CD1c-positive myeloid dendritic cell (primary cell): Measurements from ENCODE around the gene ADCY2.

ENCODE experiments used
- DNase-seq: peaks from one replicate; pipeline ENCODE4 v3.0.0-alpha.2; 2016; ENCODE audit errors: extremely low spot score

The ADCY2 gene

DNA sequence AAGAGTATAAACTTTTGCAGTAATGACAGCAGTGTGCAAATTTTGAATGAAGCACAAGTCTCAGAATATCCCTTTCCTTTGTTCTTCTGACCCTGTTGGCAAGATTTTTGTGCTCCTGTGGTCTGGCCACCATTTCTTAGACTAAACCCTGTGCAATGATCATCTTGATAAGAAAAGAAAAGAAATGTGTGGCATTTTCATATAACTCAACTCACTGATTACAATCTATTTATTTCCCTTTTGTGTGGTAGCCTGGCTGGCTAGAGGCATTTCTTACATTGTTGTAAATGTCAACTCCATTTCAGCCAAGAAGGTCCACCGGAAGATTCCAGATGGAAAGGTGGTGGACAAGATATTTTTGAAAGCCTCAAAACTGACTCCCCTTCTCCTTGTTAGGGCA lies 41.9 kb downstream of the ADCY2 start:
- no peak for DNase-seq

DNA sequence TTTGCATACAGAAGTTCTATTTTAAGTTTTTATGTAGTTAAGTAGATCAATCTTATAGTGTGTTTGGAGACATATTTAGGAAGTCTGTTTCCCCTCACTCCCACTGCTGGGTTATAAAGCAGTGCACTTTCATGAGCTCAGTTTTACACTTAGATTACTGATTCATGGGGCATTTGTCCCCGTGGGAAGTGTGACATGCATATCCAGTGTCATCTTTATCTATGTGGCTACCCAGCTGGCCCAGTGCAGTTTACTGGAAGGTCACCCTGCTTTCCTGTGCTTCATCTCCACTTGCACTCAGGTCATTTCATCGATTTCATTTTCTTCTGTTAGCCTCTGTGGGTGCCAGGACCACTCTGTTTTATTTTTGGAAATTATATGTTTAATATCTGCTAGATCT lies 49.1 kb downstream of the ADCY2 start:
- DNase-seq = no peak

DNA sequence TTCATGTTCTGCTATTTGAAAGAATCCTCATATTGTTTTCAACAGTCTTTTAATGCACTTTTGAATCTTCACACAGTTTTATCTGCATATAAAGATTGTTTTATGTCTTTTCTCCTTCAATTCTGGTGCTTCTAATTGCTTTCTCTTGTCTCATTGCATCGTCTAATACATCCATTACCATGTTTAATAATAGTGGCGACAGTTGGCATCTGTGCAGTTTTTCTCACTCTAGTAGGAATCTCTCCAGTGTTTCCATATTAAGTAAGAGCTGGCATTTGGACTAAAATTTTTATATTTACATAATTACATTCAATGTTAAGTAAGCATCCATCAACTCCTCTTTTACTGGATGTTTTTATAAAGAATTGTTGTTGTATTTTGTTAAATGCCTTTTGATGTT lies 49.9 kb downstream of the ADCY2 start:
- DNase-seq = no peak

DNA sequence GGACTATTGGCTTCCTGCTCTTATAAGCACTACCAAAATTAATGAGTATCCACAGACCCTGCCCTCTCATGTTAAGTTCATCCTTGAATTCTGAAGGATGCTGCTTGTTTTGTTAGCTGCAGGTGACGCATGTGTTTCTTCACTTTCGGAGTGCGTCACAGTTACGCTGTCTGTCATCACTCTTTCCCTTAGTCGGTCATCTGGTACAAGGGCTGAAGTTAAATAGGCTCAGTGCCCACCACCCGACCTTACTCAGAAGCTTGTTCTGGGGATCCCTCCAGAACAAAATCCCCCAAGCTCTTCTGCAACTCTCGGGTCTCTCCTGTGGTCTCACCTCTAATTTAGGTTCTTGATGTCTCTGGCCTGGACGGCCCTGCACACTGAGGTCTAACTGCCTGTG lies 51.0 kb downstream of the ADCY2 start:
- no peak for DNase-seq

DNA sequence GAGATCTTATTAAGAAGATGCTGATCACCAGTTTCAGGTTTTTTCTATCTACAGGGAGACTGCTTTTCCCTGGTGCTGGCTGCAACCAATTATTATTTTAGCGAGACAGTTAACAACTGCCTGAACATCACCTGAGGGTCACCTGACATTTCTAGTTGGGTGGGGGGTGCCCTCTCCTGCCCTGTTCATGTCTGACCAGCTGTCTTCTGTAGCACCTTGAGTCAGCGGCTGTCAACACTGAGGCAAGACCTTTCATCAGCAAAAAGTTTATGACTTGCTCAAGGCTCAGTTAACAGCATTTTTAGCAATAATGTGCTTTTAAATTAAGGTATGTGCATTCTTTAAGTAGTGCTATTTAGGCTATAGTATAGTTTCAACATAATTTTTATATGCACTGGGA lies 58.0 kb downstream of the ADCY2 start:
- DNase-seq = no peak

DNA sequence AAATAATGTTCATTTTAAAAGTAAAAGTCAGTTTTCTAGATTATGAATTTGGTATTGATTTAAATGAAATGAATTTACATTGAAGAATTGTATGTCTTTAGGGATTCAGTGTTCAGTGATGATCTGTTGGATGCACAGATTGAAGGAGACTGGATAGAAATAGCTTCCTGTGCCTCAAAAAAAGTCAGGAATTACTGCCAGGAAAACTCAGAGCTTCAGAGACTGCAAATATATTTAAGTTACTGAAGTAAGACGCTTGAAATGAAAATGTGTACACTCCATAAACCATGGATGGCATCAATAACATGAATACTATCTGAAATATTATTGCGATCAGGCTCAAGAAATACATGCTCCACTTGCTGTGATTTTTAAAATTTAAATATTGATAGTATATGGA lies 60.3 kb downstream of the ADCY2 start:
- DNase-seq = no peak

DNA sequence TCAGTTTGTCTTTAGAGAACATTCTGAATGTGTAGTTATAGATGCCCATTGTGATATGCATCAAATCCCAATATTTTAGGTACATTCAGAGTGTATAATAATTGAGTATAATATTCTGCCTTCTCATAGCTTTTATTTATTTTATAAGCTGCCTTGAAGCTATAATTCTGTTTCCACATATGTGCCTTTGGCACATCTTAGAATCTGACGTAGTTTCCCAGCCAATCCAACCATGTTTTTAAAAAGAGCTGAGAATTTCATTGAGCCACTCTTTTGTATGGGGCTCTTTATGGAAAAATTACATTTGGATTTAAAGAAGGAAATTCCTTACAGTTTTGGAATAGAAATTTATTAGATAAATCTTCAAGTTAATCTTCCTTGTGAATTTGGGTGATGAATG lies 65.4 kb downstream of the ADCY2 start:
- no peak for DNase-seq

DNA sequence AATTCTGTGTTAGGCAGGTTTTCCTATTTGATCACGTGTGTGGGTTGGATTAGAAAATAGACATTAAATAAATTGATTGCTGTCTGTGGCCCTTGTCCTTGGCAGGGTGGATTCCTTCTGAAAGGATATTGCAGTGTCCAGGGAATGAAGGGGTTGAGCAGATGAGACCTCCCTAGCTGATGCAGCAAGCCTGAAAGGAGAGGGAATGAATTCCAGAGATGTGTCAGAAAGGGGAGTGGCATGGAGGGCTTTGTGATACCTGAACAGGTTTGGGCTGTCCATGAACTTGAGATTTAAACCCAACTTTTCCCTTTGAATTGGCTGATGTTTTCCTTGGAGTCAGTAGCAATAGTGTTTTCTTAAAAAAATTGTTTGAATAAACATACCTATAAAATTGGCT lies 66.8 kb downstream of the ADCY2 start:
- no peak for DNase-seq

DNA sequence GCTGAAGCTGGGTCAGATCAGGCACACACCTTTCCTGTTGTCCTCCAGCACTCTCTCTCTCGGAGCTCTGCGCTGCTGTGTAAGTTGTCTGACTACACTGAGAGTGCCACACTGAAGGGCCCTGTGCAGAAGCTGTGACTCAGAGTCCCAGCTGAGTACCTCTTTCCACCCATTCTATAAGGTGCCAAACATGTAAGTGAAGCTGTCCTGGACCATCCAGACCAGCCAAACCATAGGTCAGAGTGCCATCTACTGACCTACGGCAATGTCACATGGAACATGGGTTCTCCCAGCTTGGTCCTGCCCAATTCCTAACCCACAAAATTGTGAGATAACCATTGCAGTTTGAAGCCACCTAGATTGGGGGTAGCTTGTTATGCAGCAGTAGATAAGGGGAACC lies 68.2 kb downstream of the ADCY2 start:
- DNase-seq = no peak

DNA sequence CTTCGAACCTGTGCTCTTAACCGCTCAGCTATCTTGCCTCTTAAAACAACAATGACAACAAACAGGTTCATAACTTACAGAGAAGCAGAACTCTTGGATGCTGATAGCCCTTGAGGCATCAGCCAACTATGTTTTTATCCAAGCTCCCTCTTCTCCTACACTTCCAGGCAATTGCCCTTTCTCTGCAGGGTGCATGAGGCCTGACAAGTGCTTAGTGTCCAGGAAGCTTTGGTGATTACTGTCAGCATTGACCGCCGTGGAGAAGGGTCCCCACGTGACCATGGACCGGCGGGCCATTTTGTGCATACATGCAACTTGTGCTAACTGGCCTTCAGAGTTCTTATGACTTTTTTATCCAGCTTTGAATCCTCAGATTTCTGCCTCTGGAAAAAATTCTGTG lies 71.2 kb downstream of the ADCY2 start:
- DNase-seq = no peak

DNA sequence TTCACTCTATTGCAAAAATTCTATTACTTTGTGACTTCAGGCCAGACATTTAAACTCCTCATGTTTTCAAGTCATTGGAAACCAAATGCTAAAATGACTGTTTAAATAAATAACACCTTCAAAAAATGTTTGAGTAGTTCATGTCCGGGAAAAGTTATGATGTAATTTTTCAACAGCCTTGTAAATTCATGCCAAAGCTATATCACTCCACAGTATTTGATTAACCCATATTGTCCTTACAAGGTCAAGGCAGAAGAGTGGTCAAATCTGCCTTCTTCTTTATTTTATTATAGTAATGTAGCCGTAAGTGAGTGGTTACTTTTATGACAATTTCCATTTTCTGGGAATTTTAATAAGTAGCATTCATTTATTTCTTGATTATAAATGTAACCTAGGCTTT lies 72.8 kb downstream of the ADCY2 start:
- no peak for DNase-seq

DNA sequence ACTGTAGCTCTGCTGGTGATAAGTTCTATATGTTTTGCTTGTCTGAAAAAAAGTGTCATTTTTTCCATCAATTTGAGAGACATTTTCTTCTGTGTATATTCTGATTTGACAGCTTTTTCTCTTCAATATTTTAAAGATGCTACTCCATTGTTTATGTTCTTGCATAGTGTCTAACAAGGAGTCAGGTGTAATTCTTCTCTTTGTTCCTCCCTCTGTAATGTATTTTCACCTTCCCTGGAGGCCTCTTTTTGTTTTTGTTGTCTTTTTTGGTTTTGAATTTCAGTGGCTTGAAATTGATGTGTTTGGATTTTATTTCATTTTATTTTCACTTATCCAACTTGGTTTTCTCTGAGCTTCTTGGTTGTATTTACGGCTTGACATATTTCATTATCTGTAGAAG lies 75.8 kb downstream of the ADCY2 start:
- no peak for DNase-seq

DNA sequence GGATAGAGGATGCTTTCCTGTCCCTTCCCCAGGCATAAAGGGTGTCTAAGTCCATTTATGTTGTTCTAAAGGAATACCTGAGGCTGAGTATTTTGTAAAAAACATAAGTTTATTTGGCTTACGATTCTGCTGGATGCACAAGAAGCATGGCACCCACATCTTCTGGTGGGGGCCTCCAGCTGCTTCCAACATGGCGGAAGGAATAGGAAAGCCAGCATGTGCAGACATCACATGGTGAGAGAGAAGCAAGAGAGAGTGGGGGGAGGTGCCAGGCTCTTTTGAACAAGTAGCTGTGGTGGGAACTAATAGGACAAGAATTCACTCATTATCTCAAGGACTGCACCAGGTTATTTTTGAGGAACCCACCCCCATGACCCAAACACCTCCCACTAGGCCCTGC lies 77.2 kb downstream of the ADCY2 start:
- no peak for DNase-seq

DNA sequence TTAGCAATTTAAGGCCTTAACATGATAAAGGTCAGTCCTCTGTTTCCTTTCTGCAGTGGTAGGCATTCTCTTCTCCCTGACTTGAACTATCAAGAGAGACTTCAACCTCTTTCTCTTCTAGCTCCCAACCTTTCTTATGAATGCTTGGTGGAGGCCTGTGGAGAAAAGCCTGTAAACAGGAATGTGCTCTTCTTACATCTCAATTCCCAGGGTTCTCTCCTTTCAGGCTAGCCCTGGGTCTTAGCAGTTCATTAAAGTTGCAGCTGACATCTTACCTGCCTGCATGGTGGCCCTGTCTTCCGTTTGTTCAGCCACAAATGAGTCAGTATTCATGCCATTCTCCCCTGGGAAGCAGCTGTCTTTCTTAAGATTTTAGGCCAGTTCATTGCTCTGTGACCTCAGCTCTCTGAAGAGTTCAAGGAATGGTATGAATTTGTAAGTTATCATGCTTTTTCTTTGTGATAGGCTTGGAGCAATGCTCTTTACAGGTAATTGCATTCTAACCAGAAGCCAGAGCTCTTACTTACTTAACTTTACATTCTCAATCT lies 77.8 kb downstream of the ADCY2 start:
- no peak for DNase-seq

DNA sequence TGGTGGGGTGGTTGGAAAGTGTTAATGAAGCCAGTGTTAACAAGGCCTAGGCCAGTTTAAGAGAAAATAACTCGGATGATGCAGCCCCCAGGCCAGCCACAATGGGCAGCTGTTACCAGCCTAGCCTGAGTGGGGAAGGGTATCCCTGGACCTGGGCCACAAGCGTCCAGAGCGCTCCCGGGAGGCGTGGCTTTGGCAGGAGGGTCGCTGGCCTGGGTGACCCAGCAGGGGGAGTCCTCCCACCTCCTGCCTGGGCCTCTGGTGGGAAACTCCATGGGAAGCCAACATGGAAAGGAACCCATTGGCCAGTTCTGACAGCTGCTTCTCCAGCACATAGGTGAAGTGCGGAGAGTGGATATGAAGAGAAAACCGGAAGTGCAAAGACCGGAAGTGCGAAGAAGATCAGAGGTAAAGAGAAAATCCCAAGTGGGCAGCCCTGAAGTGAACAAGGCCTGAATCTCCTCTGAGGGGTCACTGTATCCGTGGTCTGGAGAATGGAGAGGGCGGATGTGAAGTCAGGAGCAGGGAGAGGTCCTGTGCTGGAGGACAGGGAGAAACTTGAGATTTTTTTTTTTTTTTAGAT lies 79.0 kb downstream of the ADCY2 start:
- no peak for DNase-seq

DNA sequence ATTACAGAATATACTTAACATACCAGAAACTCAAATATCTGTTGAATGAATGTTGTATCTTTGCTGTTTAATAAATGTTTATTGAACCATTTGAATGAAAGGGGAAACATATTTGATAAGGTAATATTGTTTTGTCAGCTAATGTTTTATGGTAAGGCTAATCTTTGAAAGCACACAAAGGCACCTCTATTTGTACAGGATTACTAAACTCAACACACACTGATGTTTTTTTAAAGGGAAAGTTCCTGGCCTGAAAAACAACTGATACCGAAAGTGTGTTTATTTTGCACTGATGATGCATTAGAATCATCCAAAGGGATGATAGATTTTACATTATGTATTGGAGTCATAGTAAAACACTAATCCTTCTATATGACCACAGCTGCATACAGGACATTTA lies 82.5 kb downstream of the ADCY2 start:
- no peak for DNase-seq

DNA sequence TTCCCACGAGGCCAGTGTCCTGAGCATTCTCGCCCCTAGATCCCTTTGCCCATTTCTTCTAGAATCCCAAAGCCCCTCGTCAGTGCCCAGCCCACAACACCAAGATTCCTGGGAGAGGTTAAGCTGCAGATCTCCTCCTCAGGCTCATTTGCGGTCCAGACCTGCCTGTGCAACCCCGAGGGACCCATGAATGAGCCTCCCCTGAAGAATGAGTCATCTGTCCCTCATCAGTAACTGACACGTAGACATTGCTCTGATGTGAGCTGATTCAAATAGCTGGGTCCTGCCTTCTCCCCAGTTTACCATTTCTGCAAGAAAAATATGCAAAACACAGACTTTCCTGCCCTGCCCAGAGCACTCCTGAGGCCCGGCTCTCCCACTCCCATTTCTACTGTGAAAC lies 92.8 kb downstream of the ADCY2 start:
- DNase-seq = no peak

DNA sequence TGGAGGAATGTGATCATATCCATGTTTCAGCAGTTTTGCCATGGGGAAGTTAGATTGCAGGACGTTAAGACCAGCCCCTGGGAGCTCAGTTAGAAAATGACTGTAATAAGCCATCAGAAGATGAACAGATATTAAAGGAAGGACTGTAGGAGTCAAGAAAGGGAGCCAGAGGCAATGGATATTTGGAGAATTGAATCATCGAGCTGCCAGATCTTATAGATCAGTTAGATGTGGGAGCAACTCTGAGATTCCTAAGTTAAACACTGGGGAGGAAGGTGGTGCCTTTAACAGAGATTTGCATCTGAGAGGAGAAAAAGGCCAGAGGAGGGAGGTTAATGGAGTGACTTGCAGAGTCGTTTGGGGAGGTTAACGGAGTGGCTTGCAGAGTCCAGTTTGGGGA lies 96.4 kb downstream of the ADCY2 start:
- no peak for DNase-seq

DNA sequence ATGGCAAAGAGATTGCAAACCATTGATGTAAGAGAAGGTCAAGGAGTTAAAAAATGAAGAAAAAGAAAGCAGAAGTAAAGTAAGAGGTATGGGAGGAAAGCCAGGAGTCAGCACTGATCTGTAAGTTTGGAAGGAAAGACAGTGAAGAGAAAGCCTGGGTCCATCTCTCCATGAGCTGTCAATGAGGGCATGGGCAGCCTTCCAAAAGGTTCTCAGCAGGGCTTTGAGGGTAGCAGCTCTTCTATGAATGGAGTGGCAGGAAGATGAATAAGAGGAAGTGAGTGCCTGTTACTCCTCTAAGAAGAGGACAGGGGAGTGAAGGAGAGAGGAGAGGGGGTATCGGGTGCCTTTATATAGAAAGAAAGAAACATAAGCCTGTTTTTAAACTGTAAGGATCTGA lies 97.1 kb downstream of the ADCY2 start:
- DNase-seq = no peak

DNA sequence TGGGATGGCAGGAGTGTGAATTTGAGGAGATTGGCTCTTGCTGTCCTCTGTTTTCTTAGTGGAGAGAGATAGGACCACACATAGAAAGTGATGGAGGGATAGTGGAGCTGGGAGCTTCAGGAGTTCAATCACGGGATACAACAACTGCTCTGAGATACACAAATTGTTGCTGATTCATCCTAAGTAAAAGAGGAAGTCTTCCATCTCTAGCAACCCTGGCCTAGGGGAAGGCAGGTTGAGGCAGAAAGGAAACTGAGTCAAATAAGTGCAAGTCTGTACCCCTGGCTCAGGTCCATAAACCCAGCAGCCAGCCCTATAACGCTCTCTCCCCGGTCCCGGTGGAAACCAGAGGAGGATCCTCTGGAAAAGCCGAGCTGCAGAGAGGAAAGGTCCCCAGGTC lies 97.7 kb downstream of the ADCY2 start:
- DNase-seq = no peak

DNA sequence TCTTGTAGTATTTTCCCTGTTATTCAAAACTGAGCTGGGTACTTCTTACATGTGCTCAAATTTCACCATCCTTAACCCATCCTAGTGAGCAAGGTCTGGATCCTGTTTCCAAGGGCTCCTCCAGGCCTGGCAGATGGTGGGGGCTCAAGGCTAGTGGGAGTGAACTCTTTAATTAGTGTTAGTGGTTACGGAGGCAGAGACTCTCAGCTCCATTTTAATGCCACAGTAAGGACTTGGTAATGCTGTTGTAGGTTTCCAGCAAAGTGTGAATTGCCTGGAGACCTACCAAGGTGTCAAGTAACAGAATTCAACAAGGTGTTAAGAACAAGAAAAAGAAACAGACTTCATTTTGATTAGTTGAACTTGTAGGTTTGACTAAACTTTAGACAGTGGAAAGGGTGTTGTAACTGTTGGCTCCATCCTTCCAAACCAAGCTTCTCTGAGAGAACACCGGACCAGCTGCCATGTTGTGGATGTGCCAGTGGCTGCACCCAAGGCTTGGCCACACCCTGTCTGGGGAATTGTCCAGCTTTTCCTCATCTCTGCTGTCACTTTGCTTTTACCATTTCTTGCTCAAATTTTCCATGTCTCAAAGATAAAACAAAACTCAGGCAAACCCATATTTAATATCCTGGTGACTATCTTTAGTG lies 98.7 kb downstream of the ADCY2 start:
- no peak for DNase-seq

DNA sequence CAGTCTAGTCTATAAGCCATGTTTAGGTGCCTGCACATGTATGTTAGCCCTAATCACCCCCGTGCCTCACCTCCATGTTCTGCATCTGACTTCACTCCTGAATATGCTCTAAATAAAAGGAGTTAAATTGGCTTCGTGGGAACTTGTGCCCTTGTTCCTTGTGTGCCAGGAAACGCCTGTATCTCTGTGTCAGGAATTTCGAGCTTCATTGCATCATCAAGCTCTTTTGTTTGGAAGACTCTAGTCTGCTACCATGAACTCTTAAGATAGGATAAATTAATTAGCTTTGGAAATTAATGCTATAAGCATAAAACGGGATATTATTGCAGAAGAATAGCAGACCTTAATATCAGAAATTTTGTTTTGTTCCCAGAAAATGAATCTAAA lies 99.2 kb downstream of the ADCY2 start:
- DNase-seq = no peak

DNA sequence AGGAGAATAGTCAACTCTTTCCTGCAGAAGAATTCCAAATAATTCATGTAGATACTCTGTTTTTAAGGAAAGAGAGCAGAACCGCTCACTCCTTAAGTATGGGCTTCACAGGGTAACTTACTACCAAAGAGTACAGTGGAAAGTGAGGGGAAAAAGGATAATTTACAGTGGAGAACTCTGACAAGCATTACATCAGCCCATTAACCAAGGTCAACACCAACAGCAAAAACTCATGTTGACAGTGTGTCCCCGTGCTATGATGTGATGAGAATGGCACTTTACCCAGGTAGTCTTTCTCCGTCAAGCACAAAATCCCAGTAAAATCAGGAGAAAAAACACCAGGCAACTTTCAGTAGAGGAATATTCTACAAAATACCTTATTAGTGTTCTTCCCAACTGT lies 104.3 kb downstream of the ADCY2 start:
- no peak for DNase-seq

DNA sequence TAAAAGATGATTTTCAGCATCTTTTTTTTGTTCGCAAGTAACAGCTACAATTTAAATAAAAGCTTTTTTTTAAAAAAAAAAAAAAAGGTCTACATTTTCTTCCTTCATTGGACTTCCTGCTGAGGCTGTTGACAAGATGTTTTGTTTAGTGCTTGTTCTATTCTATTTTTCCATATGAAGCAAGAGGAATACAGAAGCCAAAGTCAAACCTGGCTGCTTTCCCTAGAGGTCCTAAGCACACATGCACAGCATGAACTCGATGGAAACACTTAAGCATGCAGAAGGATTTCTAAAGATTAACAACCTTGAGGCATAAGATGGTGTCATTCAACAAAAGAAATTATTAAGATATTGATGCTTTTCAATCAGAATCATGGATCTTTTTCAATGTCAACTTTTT lies 105.1 kb downstream of the ADCY2 start:
- DNase-seq = no peak
